ENCODE results near the gene MPDZ.
"Not testable (repeated sequence)": the region's sequence is repeated elsewhere in the genome, so short reads cannot be mapped to it uniquely, and the experiment has no call there.

MPDZ gene

GRCh38 chr9:13267743-13268142 is 11.7 kb downstream of the MPDZ start:
- no peak for DNase-seq (ENCODE audit: low read depth)

GRCh38 chr9:13266167-13266566 is 13.3 kb downstream of the MPDZ start:
- no peak for DNase-seq (ENCODE audit: low read depth)

- DNase-seq (ENCODE audit: low read depth) = no peak
These were observed 14.7 kb downstream of the MPDZ start for GRCh38 chr9:13264788-13265187.

GRCh38 chr9:13263511-13263910 is 16.0 kb downstream of the MPDZ start:
- no peak for DNase-seq (ENCODE audit: low read depth)

- DNase-seq (ENCODE audit: low read depth) = no peak
These were observed 26.6 kb downstream of the MPDZ start for GRCh38 chr9:13252852-13253251.

- no peak for DNase-seq (ENCODE audit: low read depth)
These were observed 35.3 kb downstream of the MPDZ start for GRCh38 chr9:13244181-13244580.

- no peak for DNase-seq (ENCODE audit: low read depth)
These were observed 38.2 kb downstream of the MPDZ start for GRCh38 chr9:13241283-13241682.

- DNase-seq (ENCODE audit: low read depth) = no peak
These were observed 39.8 kb downstream of the MPDZ start for GRCh38 chr9:13239660-13240059.

GRCh38 chr9:13239208-13239607 is 40.3 kb downstream of the MPDZ start:
- DNase-seq (ENCODE audit: low read depth) = no peak

GRCh38 chr9:13234932-13235331 is 44.6 kb downstream of the MPDZ start:
- DNase-seq (ENCODE audit: low read depth) = no peak

- no peak for DNase-seq (ENCODE audit: low read depth)
These were observed 51.1 kb downstream of the MPDZ start for GRCh38 chr9:13228431-13228830.

- DNase-seq (ENCODE audit: low read depth) = no peak
These were observed 55.1 kb downstream of the MPDZ start for GRCh38 chr9:13224366-13224765.

GRCh38 chr9:13222733-13223132 is 56.8 kb downstream of the MPDZ start:
- DNase-seq (ENCODE audit: low read depth) = not testable (repeated sequence)

GRCh38 chr9:13221741-13222140 is 57.8 kb downstream of the MPDZ start:
- no peak for DNase-seq (ENCODE audit: low read depth)

- no peak for DNase-seq (ENCODE audit: low read depth)
These were observed 58.7 kb downstream of the MPDZ start for GRCh38 chr9:13220837-13221236.

GRCh38 chr9:13215791-13216554 is 63.5 kb downstream of the MPDZ start:
- no peak for DNase-seq (ENCODE audit: low read depth)

GRCh38 chr9:13213998-13214397 is 65.5 kb downstream of the MPDZ start:
- DNase-seq (ENCODE audit: low read depth) = no peak

GRCh38 chr9:13213337-13213736 is 66.2 kb downstream of the MPDZ start:
- no peak for DNase-seq (ENCODE audit: low read depth)

- DNase-seq (ENCODE audit: low read depth) = no peak
These were observed 69.2 kb downstream of the MPDZ start for GRCh38 chr9:13210306-13210705.

GRCh38 chr9:13209498-13209897 is 70.0 kb downstream of the MPDZ start:
- DNase-seq (ENCODE audit: low read depth) = no peak

GRCh38 chr9:13205824-13206223 is 73.7 kb downstream of the MPDZ start:
- no peak for DNase-seq (ENCODE audit: low read depth)

GRCh38 chr9:13190040-13190439 is 89.5 kb downstream of the MPDZ start:
- DNase-seq (ENCODE audit: low read depth) = no peak

- no peak for DNase-seq (ENCODE audit: low read depth)
These were observed 90.1 kb downstream of the MPDZ start for GRCh38 chr9:13189362-13189761.

GRCh38 chr9:13186774-13187173 is 92.7 kb downstream of the MPDZ start:
- DNase-seq (ENCODE audit: low read depth) = no peak

Measured in stimulated activated CD8-positive, alpha-beta memory T cell treated with anti-CD3 and anti-CD28 coated beads, Interleukin-12 subunit alpha, Interleukin-12 subunit beta, amount 100 ng/mL, for 1 hour (primary cell).